ENCODE results near the gene IFFO2.

The IFFO2 gene

DNA sequence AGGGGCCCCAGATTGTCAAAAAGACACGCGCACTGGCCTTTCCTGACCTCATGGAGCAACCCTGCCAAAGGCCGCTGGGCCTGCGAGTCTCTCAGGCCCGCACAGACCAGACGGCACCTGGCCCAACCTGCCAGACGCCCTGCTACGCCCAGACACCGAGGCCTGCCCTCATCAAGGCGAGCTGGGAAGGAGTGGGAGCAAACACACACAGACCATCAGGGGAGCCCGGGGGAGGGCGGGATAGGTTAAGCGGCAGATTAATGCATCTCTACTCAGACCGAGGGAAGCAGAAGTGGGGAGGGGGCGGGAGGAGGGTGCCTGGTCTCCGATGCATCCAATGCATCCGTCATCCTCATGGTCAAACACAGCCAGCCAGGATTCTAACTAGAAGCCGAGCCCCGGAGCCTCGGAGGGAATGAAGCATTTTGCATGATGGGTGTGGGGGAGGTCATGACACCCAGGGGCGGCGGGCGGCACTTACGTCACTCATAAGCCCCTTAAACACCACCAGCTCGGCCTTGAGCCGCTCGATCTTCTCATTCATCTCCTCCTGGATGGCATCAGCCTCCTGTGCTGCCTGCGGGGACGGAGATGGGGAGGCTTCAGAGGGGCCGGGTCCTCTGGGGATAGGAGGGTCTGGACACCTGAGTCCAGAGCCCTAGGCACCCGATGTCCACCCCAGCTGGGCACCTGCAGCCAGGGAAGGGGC, 37.1 kb downstream of the IFFO2 start:
- TF ChIP-seq TAF1 (IDR thresholded peaks at IDR 0.05; ENCODE audit: low read depth) (no peak), CEBPB (IDR thresholded peaks at IDR 0.05) (no peak), CREB1 (IDR thresholded peaks at IDR 0.05; ENCODE audit: low read depth) (no peak), FOXM1 (IDR thresholded peaks at IDR 0.05; ENCODE audit: borderline replicate concordance, low read depth) (no peak), EGR1 (IDR thresholded peaks at IDR 0.05) (no peak), YY1 (IDR thresholded peaks at IDR 0.05; ENCODE audit: low read depth) (no peak), EP300 (IDR thresholded peaks at IDR 0.05; ENCODE audit: borderline replicate concordance) (no peak), TEAD4 (IDR thresholded peaks at IDR 0.05) (no peak)
- TF ChIP-seq, protein P1, sequence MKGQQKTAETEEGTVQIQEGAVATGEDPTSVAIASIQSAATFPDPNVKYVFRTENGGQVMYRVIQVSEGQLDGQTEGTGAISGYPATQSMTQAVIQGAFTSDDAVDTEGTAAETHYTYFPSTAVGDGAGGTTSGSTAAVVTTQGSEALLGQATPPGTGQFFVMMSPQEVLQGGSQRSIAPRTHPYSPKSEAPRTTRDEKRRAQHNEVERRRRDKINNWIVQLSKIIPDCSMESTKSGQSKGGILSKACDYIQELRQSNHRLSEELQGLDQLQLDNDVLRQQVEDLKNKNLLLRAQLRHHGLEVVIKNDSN (IDR thresholded peaks at IDR 0.05): no peak
- TF ChIP-seq, protein P2, sequence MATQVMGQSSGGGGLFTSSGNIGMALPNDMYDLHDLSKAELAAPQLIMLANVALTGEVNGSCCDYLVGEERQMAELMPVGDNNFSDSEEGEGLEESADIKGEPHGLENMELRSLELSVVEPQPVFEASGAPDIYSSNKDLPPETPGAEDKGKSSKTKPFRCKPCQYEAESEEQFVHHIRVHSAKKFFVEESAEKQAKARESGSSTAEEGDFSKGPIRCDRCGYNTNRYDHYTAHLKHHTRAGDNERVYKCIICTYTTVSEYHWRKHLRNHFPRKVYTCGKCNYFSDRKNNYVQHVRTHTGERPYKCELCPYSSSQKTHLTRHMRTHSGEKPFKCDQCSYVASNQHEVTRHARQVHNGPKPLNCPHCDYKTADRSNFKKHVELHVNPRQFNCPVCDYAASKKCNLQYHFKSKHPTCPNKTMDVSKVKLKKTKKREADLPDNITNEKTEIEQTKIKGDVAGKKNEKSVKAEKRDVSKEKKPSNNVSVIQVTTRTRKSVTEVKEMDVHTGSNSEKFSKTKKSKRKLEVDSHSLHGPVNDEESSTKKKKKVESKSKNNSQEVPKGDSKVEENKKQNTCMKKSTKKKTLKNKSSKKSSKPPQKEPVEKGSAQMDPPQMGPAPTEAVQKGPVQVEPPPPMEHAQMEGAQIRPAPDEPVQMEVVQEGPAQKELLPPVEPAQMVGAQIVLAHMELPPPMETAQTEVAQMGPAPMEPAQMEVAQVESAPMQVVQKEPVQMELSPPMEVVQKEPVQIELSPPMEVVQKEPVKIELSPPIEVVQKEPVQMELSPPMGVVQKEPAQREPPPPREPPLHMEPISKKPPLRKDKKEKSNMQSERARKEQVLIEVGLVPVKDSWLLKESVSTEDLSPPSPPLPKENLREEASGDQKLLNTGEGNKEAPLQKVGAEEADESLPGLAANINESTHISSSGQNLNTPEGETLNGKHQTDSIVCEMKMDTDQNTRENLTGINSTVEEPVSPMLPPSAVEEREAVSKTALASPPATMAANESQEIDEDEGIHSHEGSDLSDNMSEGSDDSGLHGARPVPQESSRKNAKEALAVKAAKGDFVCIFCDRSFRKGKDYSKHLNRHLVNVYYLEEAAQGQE (IDR thresholded peaks at IDR 0.05; ENCODE audit: low read depth): no peak

DNA sequence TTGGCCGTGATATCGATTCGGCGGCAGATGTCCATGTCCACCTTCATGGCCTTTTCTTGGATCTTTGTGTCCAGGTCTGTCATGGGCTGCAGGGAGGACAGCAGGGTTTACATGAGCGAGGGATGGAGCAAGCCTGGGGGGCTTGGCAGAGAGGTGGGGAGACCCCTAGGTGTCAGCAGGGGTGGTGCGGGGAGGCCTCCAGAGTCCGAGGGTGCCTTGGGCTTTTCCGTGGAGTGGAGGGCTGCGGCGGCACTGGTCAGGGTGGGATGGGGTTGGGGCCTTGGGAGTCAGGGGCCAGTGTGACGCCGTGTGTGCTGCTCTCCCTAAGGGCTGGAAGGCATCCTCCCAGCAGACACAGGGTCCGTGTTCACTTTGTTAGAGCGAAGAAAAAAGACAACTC, 38.1 kb downstream of the IFFO2 start:
- TF ChIP-seq NFIC (IDR thresholded peaks at IDR 0.05) (no peak), ZBTB7A (IDR thresholded peaks at IDR 0.05; ENCODE audit: low read depth) (no peak), RAD21 (IDR thresholded peaks at IDR 0.05; ENCODE audit: low read depth) (no peak), TEAD4 (IDR thresholded peaks at IDR 0.05) (no peak), EGR1 (IDR thresholded peaks at IDR 0.05) (no peak), EP300 (IDR thresholded peaks at IDR 0.05; ENCODE audit: borderline replicate concordance) (no peak), TCF12 (IDR thresholded peaks at IDR 0.05; ENCODE audit: low read depth) (no peak), CREB1 (IDR thresholded peaks at IDR 0.05; ENCODE audit: low read depth) (no peak)

DNA sequence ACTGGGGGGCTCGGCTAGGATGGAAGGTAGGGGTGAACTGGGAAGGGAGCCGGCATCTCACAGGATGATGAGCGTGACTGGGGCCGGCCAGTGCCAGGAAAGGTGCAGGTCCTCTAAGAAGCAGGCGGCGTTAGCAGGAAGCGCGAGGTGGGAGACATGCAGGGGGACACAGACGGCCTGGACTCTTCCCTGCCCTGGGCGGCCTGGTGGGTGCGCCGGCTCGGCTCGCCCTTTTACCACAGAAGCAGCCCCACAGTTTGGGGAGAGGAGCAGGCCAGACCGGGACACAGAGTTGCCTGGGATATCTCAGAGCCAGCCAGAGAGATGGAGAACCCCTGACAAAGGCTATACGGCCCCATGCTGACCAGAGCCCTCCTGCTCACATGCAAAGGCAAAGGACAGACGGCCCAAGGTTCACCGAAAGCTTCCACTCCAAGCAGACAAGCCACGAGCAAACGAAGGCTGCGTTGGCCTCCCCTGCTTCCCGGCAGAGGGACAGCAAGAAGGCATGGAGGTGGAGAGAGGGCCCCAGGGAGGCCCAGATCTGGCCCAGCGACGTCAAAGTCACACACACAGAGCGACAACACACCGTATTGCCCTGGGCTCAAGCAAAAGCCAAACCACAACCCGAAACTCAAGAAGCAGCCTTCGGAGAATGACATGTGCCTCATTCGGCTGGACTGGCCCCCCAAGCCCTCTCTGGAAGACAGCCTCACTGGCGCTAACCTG, 39.2 kb downstream of the IFFO2 start:
- TF ChIP-seq TCF12 (IDR thresholded peaks at IDR 0.05; ENCODE audit: low read depth) (no peak), TAF1 (IDR thresholded peaks at IDR 0.05; ENCODE audit: low read depth) (no peak), TEAD4 (IDR thresholded peaks at IDR 0.05) (no peak), CEBPB (IDR thresholded peaks at IDR 0.05) (no peak), RAD21 (IDR thresholded peaks at IDR 0.05; ENCODE audit: low read depth) (no peak), FOXM1 (IDR thresholded peaks at IDR 0.05; ENCODE audit: borderline replicate concordance, low read depth) (no peak), YY1 (IDR thresholded peaks at IDR 0.05; ENCODE audit: low read depth) (no peak), ZBTB7A (IDR thresholded peaks at IDR 0.05; ENCODE audit: low read depth) (no peak), NFIC (IDR thresholded peaks at IDR 0.05) (no peak), CREB1 (IDR thresholded peaks at IDR 0.05; ENCODE audit: low read depth) (no peak), EGR1 (IDR thresholded peaks at IDR 0.05) (no peak)
- TF ChIP-seq, protein P1 (IDR thresholded peaks at IDR 0.05): no peak
- TF ChIP-seq, protein P2 (IDR thresholded peaks at IDR 0.05; ENCODE audit: low read depth): no peak
- TF ChIP-seq, protein P3, sequence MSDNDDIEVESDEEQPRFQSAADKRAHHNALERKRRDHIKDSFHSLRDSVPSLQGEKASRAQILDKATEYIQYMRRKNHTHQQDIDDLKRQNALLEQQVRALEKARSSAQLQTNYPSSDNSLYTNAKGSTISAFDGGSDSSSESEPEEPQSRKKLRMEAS (IDR thresholded peaks at IDR 0.05): no peak

DNA sequence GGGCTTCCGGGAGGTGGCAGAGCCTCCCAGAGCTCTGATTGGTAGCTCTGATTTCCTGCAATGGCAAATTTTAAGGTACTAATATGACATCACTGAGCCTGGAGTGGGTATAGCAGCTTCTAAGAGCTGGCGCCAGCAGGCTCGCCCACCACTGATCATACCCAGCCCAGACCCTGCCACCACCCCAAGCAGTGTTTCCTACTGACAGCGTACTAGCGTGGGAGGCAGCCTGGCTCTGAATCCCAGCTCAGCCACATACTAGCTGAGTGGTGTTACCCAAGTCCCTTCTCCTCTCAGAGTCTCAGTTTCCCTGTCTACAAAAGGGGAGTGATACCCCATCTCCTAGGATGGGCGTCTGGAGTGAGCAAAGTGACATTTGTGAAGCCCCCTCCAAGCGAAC, 41.1 kb downstream of the IFFO2 start:
- TF ChIP-seq RAD21 (IDR thresholded peaks at IDR 0.05; ENCODE audit: low read depth): no peak
- TF ChIP-seq TEAD4 (IDR thresholded peaks at IDR 0.05): no peak
- TF ChIP-seq YY1 (IDR thresholded peaks at IDR 0.05; ENCODE audit: low read depth): no peak
- no peak for TF ChIP-seq EP300 (IDR thresholded peaks at IDR 0.05; ENCODE audit: borderline replicate concordance)
- TF ChIP-seq, protein P1 (IDR thresholded peaks at IDR 0.05): no peak
- TF ChIP-seq CEBPB (IDR thresholded peaks at IDR 0.05): no peak
- TF ChIP-seq CREB1 (IDR thresholded peaks at IDR 0.05; ENCODE audit: low read depth): no peak
- no peak for TF ChIP-seq ZBTB7A (IDR thresholded peaks at IDR 0.05; ENCODE audit: low read depth)
- TF ChIP-seq, protein P3 (IDR thresholded peaks at IDR 0.05): no peak

Measured in Ishikawa (cell line).